Loucy (cell line): Measurements from ENCODE around the gene TBL1X.

ENCODE experiments used
- CTCF ChIP-seq: fragments of 200-600 bp; sonication (generic); conservative IDR thresholded peaks from 2 replicates; pipeline ENCODE4 v1.5.1; 2014; ENCODE audit warnings: mild to moderate bottlenecking, antibody characterized with exemption, low read length
- EZH2phosphoT487 ChIP-seq: fragments of 200-600 bp; IDR thresholded peaks from 2 replicates; pipeline ENCODE4 v1.6.1; 2018; ENCODE audit warnings: antibody characterized with exemption, mild to moderate bottlenecking, moderate library complexity, borderline replicate concordance

DNA sequence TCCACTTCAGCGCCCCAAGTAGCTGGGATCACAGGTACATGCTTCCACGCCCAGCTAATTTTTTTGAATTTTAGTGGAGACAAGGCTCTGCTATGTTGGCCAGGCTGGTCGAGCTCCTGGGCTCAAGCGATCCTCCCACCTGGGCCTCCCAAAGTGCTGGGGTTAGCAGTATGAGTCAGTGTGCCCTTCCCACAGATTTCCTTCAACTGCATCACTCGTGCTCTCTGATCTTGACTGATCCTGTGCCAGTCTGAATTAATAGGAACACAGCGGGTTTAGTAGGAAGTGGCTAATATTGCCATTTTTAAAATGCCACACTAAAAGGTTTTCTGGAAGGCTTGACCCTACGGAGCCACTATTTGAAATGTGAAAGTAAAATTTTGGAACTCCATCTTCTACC, 317.1 kb downstream of the TBL1X start:
- no peak for TF ChIP-seq CTCF
- TF ChIP-seq EZH2phosphoT487: no peak
